Measurements from ENCODE around the gene RNASE13. TPM values are rescaled to one million over a fixed set of nuclear protein-coding genes. Genes with fewer than 3 reads are reported as not detected.
A peak's percentile ranks its signal among the peaks of the same experiment; 100 is the strongest.

The RNASE13 gene
- total RNA-seq, 4 donors from 2014 or later, result not detected

DNA sequence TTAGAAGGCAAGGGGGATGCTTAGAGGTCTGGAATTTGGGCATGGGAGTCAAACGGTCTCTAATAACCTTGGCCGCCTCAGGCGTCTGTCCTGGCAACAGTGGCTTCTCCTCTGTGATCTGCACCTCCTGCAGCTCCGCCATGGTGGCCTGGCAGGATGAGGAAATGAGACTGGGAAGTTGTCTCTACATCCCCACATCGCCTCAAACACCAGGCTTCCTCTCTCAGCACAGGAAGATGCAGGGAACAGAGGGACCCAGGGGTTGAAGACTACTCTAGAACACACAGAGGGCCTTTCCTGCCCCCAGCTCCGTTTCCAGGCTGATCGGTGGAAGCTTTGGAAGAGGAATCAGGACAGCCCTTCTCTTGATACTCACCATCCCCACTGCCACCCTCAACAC, 11.4 kb downstream of the RNASE13 start:
- Histone ChIP-seq H3K36me3 (peaks cover 0 to 42% (median 2%) of the 10 kb centered on the region in 3 donors), H3K9me3 (no peaks in the 10 kb centered on the region), H3K27me3 (no peaks in the 10 kb centered on the region), H3K4me1 (peaks cover 0 to 82% (median 15%) of the 10 kb centered on the region in 4 donors), H3K4me3 (peak overlapping the region; percentile 65 to 76 (median 75)), H3K27ac (peak overlapping the region; percentile 92 to 99 (median 96))
- TF ChIP-seq EP300 (IDR thresholded peaks at IDR 0.05) (no peak), POLR2A (IDR thresholded peaks at IDR 0.05) (no peak)
- TF ChIP-seq, protein P1, sequence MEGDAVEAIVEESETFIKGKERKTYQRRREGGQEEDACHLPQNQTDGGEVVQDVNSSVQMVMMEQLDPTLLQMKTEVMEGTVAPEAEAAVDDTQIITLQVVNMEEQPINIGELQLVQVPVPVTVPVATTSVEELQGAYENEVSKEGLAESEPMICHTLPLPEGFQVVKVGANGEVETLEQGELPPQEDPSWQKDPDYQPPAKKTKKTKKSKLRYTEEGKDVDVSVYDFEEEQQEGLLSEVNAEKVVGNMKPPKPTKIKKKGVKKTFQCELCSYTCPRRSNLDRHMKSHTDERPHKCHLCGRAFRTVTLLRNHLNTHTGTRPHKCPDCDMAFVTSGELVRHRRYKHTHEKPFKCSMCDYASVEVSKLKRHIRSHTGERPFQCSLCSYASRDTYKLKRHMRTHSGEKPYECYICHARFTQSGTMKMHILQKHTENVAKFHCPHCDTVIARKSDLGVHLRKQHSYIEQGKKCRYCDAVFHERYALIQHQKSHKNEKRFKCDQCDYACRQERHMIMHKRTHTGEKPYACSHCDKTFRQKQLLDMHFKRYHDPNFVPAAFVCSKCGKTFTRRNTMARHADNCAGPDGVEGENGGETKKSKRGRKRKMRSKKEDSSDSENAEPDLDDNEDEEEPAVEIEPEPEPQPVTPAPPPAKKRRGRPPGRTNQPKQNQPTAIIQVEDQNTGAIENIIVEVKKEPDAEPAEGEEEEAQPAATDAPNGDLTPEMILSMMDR (IDR thresholded peaks at IDR 0.05), result no peak
- DNase-seq (ENCODE audit: low spot score in 2 of 2), result no peak
- WGBS, 2 donors, result 13 to 29% methylated on average over 5 to 7 of the region's 7 CpGs

DNA sequence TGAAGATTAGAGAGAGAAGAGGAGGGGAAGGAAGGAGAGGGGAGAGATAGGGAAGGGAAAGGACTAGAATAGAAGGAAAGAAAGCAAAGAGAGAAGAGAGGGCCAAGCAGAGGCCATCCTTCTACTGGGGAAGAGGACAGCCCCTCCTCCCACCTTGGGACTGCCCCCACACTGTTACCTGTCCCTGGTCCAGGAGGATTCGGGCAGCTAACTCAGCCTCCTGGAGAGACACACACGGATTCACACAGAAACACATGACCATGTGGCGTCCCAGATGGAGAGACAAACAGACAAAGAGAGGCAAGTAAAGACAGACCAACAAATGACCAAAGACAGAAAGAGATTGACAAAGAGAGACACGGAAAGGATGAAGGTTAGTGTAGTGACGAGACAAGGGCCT, 11.9 kb downstream of the RNASE13 start:
- DNase-seq (ENCODE audit: low spot score in 2 of 2), result no peak
- peak overlapping the region; percentile 92 to 99 (median 96) for H3K27ac ChIP-seq
- peaks cover 0 to 83% (median 15%) of the 10 kb centered on the region in 4 donors for H3K4me1 ChIP-seq
- no peaks in the 10 kb centered on the region for H3K27me3 ChIP-seq
- TF ChIP-seq, protein P1 (IDR thresholded peaks at IDR 0.05), result no peak
- TF ChIP-seq EP300 (IDR thresholded peaks at IDR 0.05) (no peak), POLR2A (IDR thresholded peaks at IDR 0.05) (no peak)
- 33 to 55% methylated on average over 5 of the region's 5 CpGs for WGBS, 2 donors
- H3K36me3 ChIP-seq, result peaks cover 0 to 47% (median 2%) of the 10 kb centered on the region in 3 donors
- H3K4me3 ChIP-seq, result peak overlapping the region; percentile 65 to 76 (median 75)
- H3K9me3 ChIP-seq, result no peaks in the 10 kb centered on the region

DNA sequence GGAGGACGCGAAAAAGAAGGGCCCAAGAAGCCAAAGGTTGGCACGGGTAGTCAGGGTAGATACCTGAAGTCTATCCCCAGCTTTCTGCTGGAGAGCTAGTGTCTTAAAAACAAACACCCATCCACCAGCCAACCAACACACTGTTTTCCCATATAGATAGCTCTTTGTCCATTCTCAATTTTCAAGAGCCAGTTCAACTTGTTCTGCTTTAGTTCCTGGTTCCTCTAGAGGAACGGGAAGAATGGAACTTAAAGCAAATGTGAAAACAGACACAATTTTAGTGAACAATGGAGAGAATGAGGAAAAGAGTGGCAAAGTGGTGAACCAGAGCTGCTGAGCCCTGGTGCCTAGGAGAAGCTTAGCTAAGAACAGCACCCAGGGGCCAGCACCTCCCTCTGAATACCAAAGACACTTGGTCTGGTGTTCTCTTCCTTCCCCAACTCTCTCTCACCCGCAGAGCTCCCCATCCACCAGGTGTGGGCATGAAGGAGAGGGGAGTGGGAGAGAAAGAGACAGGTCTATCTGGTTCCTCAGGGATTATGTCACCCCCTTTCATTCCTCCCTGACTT, 13.5 kb downstream of the RNASE13 start:
- Histone ChIP-seq H3K4me1 (peaks cover 0 to 78% (median 5%) of the 10 kb centered on the region in 4 donors), H3K36me3 (peaks cover 0 to 63% (median 2%) of the 10 kb centered on the region in 3 donors), H3K9me3 (no peaks in the 10 kb centered on the region), H3K27ac (peak overlapping the region in 3 of 4 donors; percentile 11 to 99 (median 99)), H3K4me3 (no peak overlapping the region), H3K27me3 (no peaks in the 10 kb centered on the region)
- WGBS, 2 donors, result 74 to 76% methylated on average over 5 of the region's 5 CpGs
- no peak for DNase-seq (ENCODE audit: low spot score in 2 of 2)
- TF ChIP-seq POLR2A (IDR thresholded peaks at IDR 0.05) (no peak), EP300 (IDR thresholded peaks at IDR 0.05) (no peak)
- TF ChIP-seq, protein P1 (IDR thresholded peaks at IDR 0.05), result no peak

DNA sequence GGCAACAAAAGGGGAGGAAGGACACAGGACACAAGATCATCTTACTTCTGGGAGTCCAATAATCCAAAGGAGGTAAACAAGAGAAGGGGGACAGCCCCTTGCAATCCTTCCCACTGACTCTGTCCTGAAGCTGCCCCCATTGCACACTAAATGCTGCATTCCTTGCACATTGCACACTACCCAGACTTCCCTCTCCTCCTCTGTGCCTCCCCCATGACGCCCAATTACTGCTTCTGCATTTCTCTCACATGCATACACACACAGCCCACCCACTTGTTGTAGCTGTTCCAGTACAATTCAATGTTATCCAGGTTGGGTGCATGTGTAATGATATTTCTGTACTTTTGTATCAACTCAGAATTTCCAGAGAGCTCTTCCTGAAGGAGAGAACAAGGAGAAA, 15.2 kb downstream of the RNASE13 start:
- DNase-seq (ENCODE audit: low spot score in 2 of 2), result no peak
- WGBS, 2 donors, result 27 to 48% methylated on average over 1 of the region's 1 CpG
- TF ChIP-seq EP300 (IDR thresholded peaks at IDR 0.05) (no peak), POLR2A (IDR thresholded peaks at IDR 0.05) (no peak)
- TF ChIP-seq, protein P1 (IDR thresholded peaks at IDR 0.05), result no peak
- Histone ChIP-seq H3K4me1 (peaks cover 0 to 90% (median 9%) of the 10 kb centered on the region in 4 donors), H3K9me3 (no peaks in the 10 kb centered on the region), H3K4me3 (no peak overlapping the region), H3K36me3 (peaks cover 0 to 65% (median 2%) of the 10 kb centered on the region in 3 donors), H3K27ac (peak overlapping the region in 1 of 4 donors; percentile 62), H3K27me3 (no peaks in the 10 kb centered on the region)

DNA sequence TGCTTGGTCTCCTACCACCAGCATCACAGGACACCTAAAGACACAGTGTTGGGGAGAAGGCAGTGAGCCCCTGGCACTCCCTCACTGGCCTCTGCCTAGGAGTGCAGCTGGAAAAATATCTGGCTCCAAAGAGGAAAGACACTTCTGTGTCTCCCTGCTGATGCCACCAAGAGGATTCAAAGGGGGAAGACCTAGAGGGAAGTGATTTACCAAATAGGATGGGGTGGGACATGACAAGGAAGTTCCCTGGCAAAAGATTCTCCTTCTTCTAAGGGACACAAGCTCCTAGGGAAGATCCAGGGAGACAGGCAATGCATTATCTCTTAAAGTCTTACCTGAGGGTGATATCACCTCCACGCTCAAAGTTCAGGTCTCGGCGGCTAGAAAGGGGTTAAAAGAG, 15.8 kb downstream of the RNASE13 start:
- Histone ChIP-seq H3K36me3 (peaks cover 0 to 65% (median 2%) of the 10 kb centered on the region in 3 donors), H3K27ac (peak overlapping the region in 1 of 4 donors; percentile 62), H3K4me3 (no peak overlapping the region), H3K4me1 (peaks cover 0 to 88% (median 9%) of the 10 kb centered on the region in 4 donors), H3K9me3 (no peaks in the 10 kb centered on the region), H3K27me3 (no peaks in the 10 kb centered on the region)
- 86 to 96% methylated on average over 3 of the region's 3 CpGs for WGBS, 2 donors
- DNase-seq (ENCODE audit: low spot score in 2 of 2), result no peak
- TF ChIP-seq POLR2A (IDR thresholded peaks at IDR 0.05) (no peak), EP300 (IDR thresholded peaks at IDR 0.05) (no peak)
- TF ChIP-seq, protein P1 (IDR thresholded peaks at IDR 0.05), result no peak
